Measurements from ENCODE around the gene LSMEM2.
"Not testable (repeated sequence)": the region's sequence is repeated elsewhere in the genome, so short reads cannot be mapped to it uniquely, and the experiment has no call there.

Gene LSMEM2

GRCh38 chr3:50278880-50279224 is at the start of gene LSMEM2:
LSMEM2 (plus strand) TSS chr3:50279087; CDS start chr3:50279114, 27 bp downstream.
- no peak for DNase-seq

GRCh38 chr3:50229490-50229889 is 49.4 kb upstream of the LSMEM2 start:
- DNase-seq = no peak

GRCh38 chr3:50230104-50230793 is 48.6 kb upstream of the LSMEM2 start:
- DNase-seq = no peak

- DNase-seq = no peak
These were observed 48.1 kb upstream of the LSMEM2 start for GRCh38 chr3:50230794-50231125.

- no peak for DNase-seq
These were observed 47.3 kb upstream of the LSMEM2 start for GRCh38 chr3:50231581-50231980.

GRCh38 chr3:50232303-50232702 is 46.6 kb upstream of the LSMEM2 start:
- DNase-seq = no peak

GRCh38 chr3:50233176-50233575 is 45.7 kb upstream of the LSMEM2 start:
- DNase-seq = no peak

- peak; percentile 99 for DNase-seq
These were observed 43.0 kb upstream of the LSMEM2 start, which contains the start of gene GNAI2 for GRCh38 chr3:50235716-50236483. GNAI2 (plus strand) TSS chr3:50236204; CDS start chr3:50236336, 132 bp downstream.

GRCh38 chr3:50236484-50237132 is 42.3 kb upstream of the LSMEM2 start:
- no peak for DNase-seq

GRCh38 chr3:50237133-50237651 is 41.7 kb upstream of the LSMEM2 start:
- DNase-seq = peak; percentile 58

GRCh38 chr3:50237754-50238548 is 40.9 kb upstream of the LSMEM2 start:
- DNase-seq = peak; percentile 93

- DNase-seq = peak; percentile 52
These were observed 40.3 kb upstream of the LSMEM2 start for GRCh38 chr3:50238549-50239026.

- no peak for DNase-seq
These were observed 39.2 kb upstream of the LSMEM2 start for GRCh38 chr3:50239649-50240048.

- DNase-seq = no peak
These were observed 37.7 kb upstream of the LSMEM2 start for GRCh38 chr3:50241163-50241562.

- peak; percentile 12 for DNase-seq
These were observed 37.0 kb upstream of the LSMEM2 start for GRCh38 chr3:50241713-50242380.

- DNase-seq = peak; percentile 62
These were observed 36.5 kb upstream of the LSMEM2 start for GRCh38 chr3:50242381-50242770.

- DNase-seq = peak; percentile 57
These were observed 35.9 kb upstream of the LSMEM2 start for GRCh38 chr3:50242851-50243542.

- DNase-seq = no peak
These were observed 35.4 kb upstream of the LSMEM2 start for GRCh38 chr3:50243543-50243895.

GRCh38 chr3:50244813-50245212 is 34.1 kb upstream of the LSMEM2 start:
- DNase-seq = not testable (repeated sequence)

GRCh38 chr3:50245251-50245745 is 33.6 kb upstream of the LSMEM2 start:
- no peak for DNase-seq

- peak; percentile 95 for DNase-seq
These were observed 32.9 kb upstream of the LSMEM2 start for GRCh38 chr3:50245831-50246516.
